Tibial nerve (tissue), 4 donors: Measurements from ENCODE around the gene MSI2. TPM values are rescaled to one million over a fixed set of nuclear protein-coding genes. Genes with fewer than 3 reads are reported as not detected.

Source experiments
- DNase-seq, 2 donors: peaks; one replicate each; pipeline ENCODE4 v3.0.0-alpha.2; 2019; ENCODE audit warnings: low spot score in 2 of 2
- H3K27ac ChIP-seq, 4 donors: fragments of 200-600 bp; sonication (generic) in 3 of 4; one replicate each; pipeline ENCODE4 v1.5.1; 2017 to 2019; ENCODE audit warnings: mild to moderate bottlenecking in 1 of 4
- H3K27me3 ChIP-seq, 2 donors: fragments of 200-600 bp; sonication (generic) in 1 of 2; one replicate each; pipeline versions ENCODE4 v1.5.1 to v1.6.0; 2017 to 2019
- H3K36me3 ChIP-seq, 3 donors: fragments of 200-600 bp; sonication (generic); one replicate each; pipeline ENCODE4 v1.5.1; 2018 to 2019
- H3K4me1 ChIP-seq, 4 donors: fragments of 200-600 bp; sonication (generic) in 3 of 4; one replicate each; pipeline ENCODE4 v1.5.1; 2017 to 2019
- H3K4me3 ChIP-seq, 4 donors: fragments of 200-600 bp; sonication (generic) in 3 of 4; one replicate each; pipeline ENCODE4 v1.5.1; 2017 to 2019; ENCODE audit warnings: mild to moderate bottlenecking in 1 of 4, moderate library complexity in 1 of 4
- H3K9me3 ChIP-seq, 4 donors: fragments of 200-600 bp; sonication (generic) in 3 of 4; one replicate each; pipeline ENCODE4 v1.5.1; 2017 to 2019
- EP300 ChIP-seq, 2 donors: sonication (generic); formaldehyde crosslinking; IDR thresholded peaks; one replicate each; pipeline ENCODE4 v1.6.1; 2017; ENCODE audit warnings: antibody characterized with exemption in 2 of 2, mild to moderate bottlenecking in 1 of 2
- POLR2A ChIP-seq, 2 donors: fragments of 450-650 bp; IDR thresholded peaks; one replicate each; pipeline ENCODE4 v1.6.1; 2017; ENCODE audit warnings: antibody characterized with exemption in 2 of 2, mild to moderate bottlenecking in 2 of 2, moderate library complexity in 2 of 2
- WGBS, 2 donors: methylation state at CpG; one replicate each; pipeline ENCODE4 v1.1.5; 2018; 5-methylcytosine and 5-hydroxymethylcytosine counted together
- total RNA-seq, 4 donors: library from RNA; depleted of rRNA; stranded (reverse); fragments of >200 nt; gene quantifications; one replicate each; pipeline ENCODE4 v1.1.0, GENCODE V29; 2016
- TF ChIP-seq, protein P1 (sequence below), 5 experiments: fragments of 200-600 bp in 3 of 5; fragments of 450-650 bp in 2 of 5; sonication (generic) in 3 of 5; IDR thresholded peaks; one replicate each; pipeline ENCODE4 v1.5.1; 2016 to 2019; ENCODE audit warnings: antibody characterized with exemption in 5 of 5, mild to moderate bottlenecking in 3 of 5, moderate library complexity in 2 of 5

Gene MSI2
- total RNA-seq, 4 donors from 2014 or later: 11.5 to 18.3 (median 14.2) TPM

- no peak for TF ChIP-seq EP300 (IDR thresholded peaks at IDR 0.05)
- TF ChIP-seq, protein P1, sequence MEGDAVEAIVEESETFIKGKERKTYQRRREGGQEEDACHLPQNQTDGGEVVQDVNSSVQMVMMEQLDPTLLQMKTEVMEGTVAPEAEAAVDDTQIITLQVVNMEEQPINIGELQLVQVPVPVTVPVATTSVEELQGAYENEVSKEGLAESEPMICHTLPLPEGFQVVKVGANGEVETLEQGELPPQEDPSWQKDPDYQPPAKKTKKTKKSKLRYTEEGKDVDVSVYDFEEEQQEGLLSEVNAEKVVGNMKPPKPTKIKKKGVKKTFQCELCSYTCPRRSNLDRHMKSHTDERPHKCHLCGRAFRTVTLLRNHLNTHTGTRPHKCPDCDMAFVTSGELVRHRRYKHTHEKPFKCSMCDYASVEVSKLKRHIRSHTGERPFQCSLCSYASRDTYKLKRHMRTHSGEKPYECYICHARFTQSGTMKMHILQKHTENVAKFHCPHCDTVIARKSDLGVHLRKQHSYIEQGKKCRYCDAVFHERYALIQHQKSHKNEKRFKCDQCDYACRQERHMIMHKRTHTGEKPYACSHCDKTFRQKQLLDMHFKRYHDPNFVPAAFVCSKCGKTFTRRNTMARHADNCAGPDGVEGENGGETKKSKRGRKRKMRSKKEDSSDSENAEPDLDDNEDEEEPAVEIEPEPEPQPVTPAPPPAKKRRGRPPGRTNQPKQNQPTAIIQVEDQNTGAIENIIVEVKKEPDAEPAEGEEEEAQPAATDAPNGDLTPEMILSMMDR (IDR thresholded peaks at IDR 0.05): no peak
- no peak for TF ChIP-seq POLR2A (IDR thresholded peaks at IDR 0.05)
- 52 to 53% methylated on average over 12 of the region's 12 CpGs for WGBS, 2 donors
- DNase-seq: no peak
These were observed 297.2 kb downstream of the MSI2 start for GRCh38 chr17:57553526-57553925.

GRCh38 chr17:57553991-57554825, 297.9 kb downstream of the MSI2 start:
- Histone ChIP-seq H3K4me1 (peaks cover 0 to 38% (median 11%) of the 10 kb centered on the region in 4 donors), H3K36me3 (no peaks in the 10 kb centered on the region), H3K27ac (no peak overlapping the region), H3K9me3 (no peaks in the 10 kb centered on the region), H3K27me3 (peaks cover 0 to 10% of the 10 kb centered on the region in 2 donors), H3K4me3 (no peak overlapping the region)
- TF ChIP-seq, protein P1 (IDR thresholded peaks at IDR 0.05): no peak
- TF ChIP-seq POLR2A (IDR thresholded peaks at IDR 0.05) (no peak), EP300 (IDR thresholded peaks at IDR 0.05) (no peak)
- 62 to 63% methylated on average over 14 of the region's 14 CpGs for WGBS, 2 donors
- no peak for DNase-seq

More at GRCh38 chr17:57553526-57553925, 297.2 kb downstream of the MSI2 start:
- H3K27ac ChIP-seq: no peak overlapping the region
- no peak overlapping the region for H3K4me3 ChIP-seq
- peaks cover 0 to 10% of the 10 kb centered on the region in 2 donors for H3K27me3 ChIP-seq
- no peaks in the 10 kb centered on the region for H3K9me3 ChIP-seq
- no peaks in the 10 kb centered on the region for H3K36me3 ChIP-seq
- peaks cover 0 to 39% (median 11%) of the 10 kb centered on the region in 4 donors for H3K4me1 ChIP-seq

GRCh38 chr17:57554826-57555635, 298.7 kb downstream of the MSI2 start:
- DNase-seq: no peak
- no peaks in the 10 kb centered on the region for H3K9me3 ChIP-seq
- H3K36me3 ChIP-seq: no peaks in the 10 kb centered on the region
- no peak overlapping the region for H3K4me3 ChIP-seq
- H3K4me1 ChIP-seq: peaks cover 0 to 38% (median 11%) of the 10 kb centered on the region in 4 donors
- H3K27ac ChIP-seq: no peak overlapping the region
- WGBS, 2 donors: 91 to 92% methylated on average over 16 of the region's 16 CpGs
- TF ChIP-seq, protein P1 (IDR thresholded peaks at IDR 0.05): no peak
- no peak for TF ChIP-seq EP300 (IDR thresholded peaks at IDR 0.05)
- TF ChIP-seq POLR2A (IDR thresholded peaks at IDR 0.05): no peak
- peaks cover 0 to 10% of the 10 kb centered on the region in 2 donors for H3K27me3 ChIP-seq

DNA sequence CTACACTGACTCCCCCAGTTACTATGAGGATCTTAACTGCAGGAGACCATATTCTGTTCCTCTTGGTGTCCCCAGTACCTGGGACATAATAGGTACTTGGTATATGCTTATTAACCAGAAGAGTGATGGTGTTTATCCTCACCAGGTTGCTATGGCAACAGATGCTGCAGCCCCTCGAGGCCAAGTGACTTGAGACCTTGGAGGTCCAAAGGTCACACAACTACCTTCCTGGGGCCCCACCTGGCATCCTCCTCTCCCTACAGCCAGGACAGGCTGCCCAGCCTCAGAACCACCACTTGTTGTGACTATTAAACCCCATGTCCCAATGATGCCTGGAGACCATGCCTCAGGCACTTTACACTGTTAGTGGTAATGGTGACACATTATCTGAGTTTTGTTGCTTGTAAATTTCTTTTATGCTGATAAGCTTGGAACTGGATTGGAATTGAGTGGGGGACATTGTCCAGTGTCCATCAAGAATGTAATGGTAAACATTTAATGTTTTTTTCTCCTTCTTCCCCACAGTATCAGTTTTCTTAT, 299.4 kb downstream of the MSI2 start:
- DNase-seq: no peak
- Histone ChIP-seq H3K27ac (no peak overlapping the region), H3K36me3 (no peaks in the 10 kb centered on the region), H3K4me1 (peaks cover 0 to 38% (median 11%) of the 10 kb centered on the region in 4 donors), H3K27me3 (peaks cover 0 to 10% of the 10 kb centered on the region in 2 donors), H3K4me3 (no peak overlapping the region), H3K9me3 (no peaks in the 10 kb centered on the region)
- TF ChIP-seq, protein P1 (IDR thresholded peaks at IDR 0.05): no peak
- TF ChIP-seq EP300 (IDR thresholded peaks at IDR 0.05) (no peak), POLR2A (IDR thresholded peaks at IDR 0.05) (no peak)
- WGBS, 2 donors: 38 to 42% methylated on average over 1 of the region's 1 CpG
